H1 (cell line): ENCODE results near the gene PARP4.
"Not testable (repeated sequence)": the region's sequence is repeated elsewhere in the genome, so short reads cannot be mapped to it uniquely, and the experiment has no call there.

Experiments used
- CTCF ChIP-seq, 3 experiments: IDR thresholded peaks; 1 replicate in 2 of 3; 2 replicates in 1 of 3; pipeline versions ENCODE4 v1.5.1 to v1.6.1; 2011; ENCODE audit warnings: low read length in 3 of 3, mild to moderate bottlenecking in 3 of 3, inconsistent platforms in 2 of 3, low read depth in 1 of 3, moderate library complexity in 1 of 3; ENCODE audit not compliant: insufficient read depth in 1 of 3; ENCODE audit errors: control extremely low read depth in 1 of 3
- POLR2A ChIP-seq, 2 experiments: IDR thresholded peaks; 1 replicate in 1 of 2; 2 replicates in 1 of 2; pipeline ENCODE4 v1.6.1; 2011; ENCODE audit warnings: low read depth in 2 of 2, low read length in 2 of 2, mild to moderate bottlenecking in 2 of 2; ENCODE audit errors: control extremely low read depth in 1 of 2

DNA sequence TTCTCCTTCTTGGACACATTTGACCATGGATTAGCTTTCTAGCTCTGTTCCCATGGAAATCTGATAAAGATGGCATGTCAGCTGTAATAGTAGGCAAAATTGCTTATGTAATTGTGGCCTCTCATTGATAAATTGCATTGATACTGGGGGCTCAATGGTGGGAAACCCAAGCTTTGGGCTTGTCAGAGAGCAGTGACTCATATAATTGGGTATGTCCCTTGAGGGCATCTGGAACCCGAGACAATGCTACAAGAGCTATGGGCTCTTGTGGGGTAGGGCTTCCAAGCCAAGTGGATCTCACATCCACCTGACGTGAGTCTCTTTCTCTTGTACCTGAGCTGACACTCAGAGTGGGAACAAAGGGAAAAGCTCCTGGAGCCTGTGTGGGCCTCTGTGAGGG, 16.3 kb downstream of the PARP4 start:
- not testable (repeated sequence) for TF ChIP-seq POLR2A (IDR thresholded peaks at IDR 0.05; ENCODE audit: control extremely low read depth in 1 of 2, low read depth in 2 of 2, low read length in 2 of 2); CTCF (IDR thresholded peaks at IDR 0.05; ENCODE audit: control extremely low read depth in 1 of 3, insufficient read depth in 1 of 3, low read depth in 1 of 3, low read length in 3 of 3)
